Erythroblast (primary cell): ENCODE data around the gene SLC24A3.

ENCODE experiments used
- GATA1 ChIP-seq: IDR thresholded peaks from 2 replicates; pipeline ENCODE4 v1.6.1; 2011; ENCODE audit warnings: low read depth, mild to moderate bottlenecking, control low read depth, low read length, moderate library complexity
- POLR2A ChIP-seq: IDR thresholded peaks from 2 replicates; pipeline ENCODE4 v1.6.1; 2011; ENCODE audit warnings: mild to moderate bottlenecking, low read length

DNA sequence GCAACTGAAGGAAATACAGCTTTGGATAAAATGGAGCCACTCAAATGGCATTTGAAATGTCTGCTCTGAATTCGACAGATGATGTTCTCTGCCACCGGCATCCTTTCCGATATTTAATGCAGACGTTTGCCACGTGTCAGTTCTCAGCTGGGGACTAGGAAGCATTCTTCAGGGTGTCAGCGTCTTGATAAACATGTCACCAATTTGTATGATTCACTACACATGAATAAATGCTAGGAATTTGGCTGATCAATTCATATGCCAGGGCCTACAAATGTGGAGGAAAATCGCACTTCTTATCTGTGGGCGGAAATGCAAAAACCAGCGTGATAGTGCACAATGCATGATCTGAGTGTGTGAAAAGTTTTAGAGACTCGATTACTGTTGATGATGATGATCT lies 169.5 kb downstream of the SLC24A3 start:
- TF ChIP-seq POLR2A (no peak), GATA1 (no peak)
